HG03095 (cell line): ENCODE data around the gene MTAP.

Experiments used
- ATAC-seq: cut with Tn5 transposase; IDR thresholded peaks from one replicate; pipeline ENCODE4 v1.9.1; 2021; ENCODE audit warnings: moderate library complexity; ENCODE audit not compliant: unreplicated experiment

MTAP gene

GRCh38 chr9:21848615-21849014 lies 46.2 kb downstream of the MTAP start:
- no peak for ATAC-seq

GRCh38 chr9:21852754-21853153 lies 50.3 kb downstream of the MTAP start:
- ATAC-seq: peak; percentile 97

- no peak for ATAC-seq
Measured at GRCh38 chr9:21853414-21853813, 51.0 kb downstream of the MTAP start.

- no peak for ATAC-seq
Measured at GRCh38 chr9:21854119-21854518, 51.7 kb downstream of the MTAP start.

- ATAC-seq: no peak
Measured at GRCh38 chr9:21854594-21854993, 52.2 kb downstream of the MTAP start.

- ATAC-seq: no peak
Measured at GRCh38 chr9:21856301-21857094, 54.1 kb downstream of the MTAP start.

- ATAC-seq: no peak
Measured at GRCh38 chr9:21862871-21863270, 60.4 kb downstream of the MTAP start.

- ATAC-seq: no peak
Measured at GRCh38 chr9:21864505-21864904, 62.1 kb downstream of the MTAP start.

- no peak for ATAC-seq
Measured at GRCh38 chr9:21866302-21866701, 63.9 kb downstream of the MTAP start.

GRCh38 chr9:21871256-21871975 lies 69.0 kb downstream of the MTAP start:
- ATAC-seq: no peak

- ATAC-seq: no peak
Measured at GRCh38 chr9:21872696-21873095, 70.3 kb downstream of the MTAP start.

GRCh38 chr9:21873540-21874221 lies 71.2 kb downstream of the MTAP start:
- ATAC-seq: no peak

- no peak for ATAC-seq
Measured at GRCh38 chr9:21875893-21876292, 73.5 kb downstream of the MTAP start.

GRCh38 chr9:21883642-21884041 lies 81.2 kb downstream of the MTAP start:
- no peak for ATAC-seq

GRCh38 chr9:21889673-21890072 lies 87.2 kb downstream of the MTAP start:
- ATAC-seq: no peak

GRCh38 chr9:21890696-21891095 lies 88.3 kb downstream of the MTAP start:
- ATAC-seq: no peak

GRCh38 chr9:21901546-21901945 lies 99.1 kb downstream of the MTAP start:
- no peak for ATAC-seq

- ATAC-seq: peak; percentile 68
Measured at GRCh38 chr9:21902136-21902535, 99.7 kb downstream of the MTAP start.

- no peak for ATAC-seq
Measured at GRCh38 chr9:21903380-21903965, 101.0 kb downstream of the MTAP start.

GRCh38 chr9:21904371-21904770 lies 101.9 kb downstream of the MTAP start:
- no peak for ATAC-seq

GRCh38 chr9:21904776-21905175 lies 102.3 kb downstream of the MTAP start:
- no peak for ATAC-seq
